Calu3 (cell line): Measurements from ENCODE around the gene ZNF532. TPM values are rescaled to one million over a fixed set of nuclear protein-coding genes. Genes with fewer than 3 reads are reported as not detected.
"Not testable (repeated sequence)": the region's sequence is repeated elsewhere in the genome, so short reads cannot be mapped to it uniquely, and the experiment has no call there.

Experiments
- BruUV-seq: library from RNA; stranded (reverse); fragments of 400-500 nt; replicated peaks from 2 replicates; lab custom pipeline; 2021; lab: Mats Ljungman, UMichigan
- CTCF ChIA-PET: fragments of 300-600 bp; sonication (Branson Sonifier 250); formaldehyde crosslinking; loops from one replicate; lab custom pipeline; 2022; ENCODE audit warnings: antibody characterized with exemption; lab: Charles Lee
- DNase-seq: peaks from one replicate; pipeline ENCODE4 v3.0.0; 2022
- H3K27ac Mint-ChIP-seq: one replicate; pipeline ENCODE4 v1.8.0; 2022; ENCODE audit warnings: mixed read lengths; ENCODE audit not compliant: unreplicated experiment
- H3K27me3 Mint-ChIP-seq: one replicate; pipeline ENCODE4 v1.8.0; 2022; ENCODE audit warnings: mixed read lengths; ENCODE audit not compliant: unreplicated experiment
- H3K36me3 Mint-ChIP-seq: one replicate; pipeline ENCODE4 v1.8.0; 2022; ENCODE audit warnings: mild to moderate bottlenecking, moderate library complexity, mixed read lengths; ENCODE audit not compliant: insufficient read depth, unreplicated experiment
- H3K4me1 Mint-ChIP-seq: one replicate; pipeline ENCODE4 v1.8.0; 2022; ENCODE audit warnings: mild to moderate bottlenecking, low read depth, mixed read lengths; ENCODE audit not compliant: unreplicated experiment
- H3K4me3 Mint-ChIP-seq: one replicate; pipeline ENCODE4 v1.8.0; 2022; ENCODE audit warnings: mild to moderate bottlenecking, low read depth, moderate library complexity, mixed read lengths; ENCODE audit not compliant: unreplicated experiment
- H3K9me3 Mint-ChIP-seq: one replicate; pipeline ENCODE4 v1.8.0; 2022; ENCODE audit warnings: low read depth, mixed read lengths; ENCODE audit not compliant: unreplicated experiment
- intact Hi-C: fragments of 100-400 bp; cut with micrococcal nuclease; formaldehyde crosslinking; loops from one replicate; pipeline ENCODE4 v1.10.0; 2022; ENCODE audit not compliant: unreplicated experiment
- total RNA-seq: library from RNA; stranded (reverse); gene quantifications from 2 replicates; pipeline ENCODE4 v1.2.3, GENCODE V29; 2022
- TF ChIP-seq, protein P1 (sequence below): fragments of 200-600 bp; IDR thresholded peaks from one replicate; pipeline ENCODE4 v1.8.0; 2022; ENCODE audit warnings: antibody characterized with exemption; ENCODE audit not compliant: unreplicated experiment

The ZNF532 gene
- total RNA-seq, 1 experiment from 2014 or later, result 150 TPM

DNA sequence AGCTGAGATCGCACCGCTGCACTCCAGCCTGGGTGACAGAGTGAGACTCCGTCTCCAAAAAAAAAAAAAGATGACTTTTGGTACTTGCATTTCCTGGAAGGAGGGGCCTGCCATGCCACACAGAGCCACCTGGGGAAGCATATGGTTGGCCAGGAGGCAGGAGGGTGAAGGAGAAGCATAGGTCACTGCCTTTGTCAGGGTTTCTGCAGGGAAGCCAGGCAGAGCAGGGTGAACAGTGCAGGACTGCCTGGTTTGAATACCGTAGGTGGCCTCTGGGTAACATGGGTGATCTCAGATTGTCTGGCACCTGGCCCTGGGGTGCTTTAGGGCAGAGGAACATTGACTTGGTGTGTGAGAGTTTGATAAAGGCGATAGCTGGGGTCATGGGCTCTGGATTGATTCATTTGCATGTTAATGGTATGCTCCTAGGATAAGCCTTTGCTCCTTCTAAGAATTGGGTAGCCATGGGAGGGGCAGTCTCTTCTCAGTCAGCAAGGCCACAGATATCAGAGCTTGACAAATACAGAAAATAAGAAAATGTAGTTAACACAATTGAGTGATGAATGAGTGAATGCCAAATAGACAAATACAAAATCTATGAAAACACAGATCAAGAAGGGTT lies 151.0 kb downstream of the ZNF532 start:
- peaks cover 10% of the 10 kb centered on the region for H3K4me1 Mint-ChIP-seq
- TF ChIP-seq, protein P1, sequence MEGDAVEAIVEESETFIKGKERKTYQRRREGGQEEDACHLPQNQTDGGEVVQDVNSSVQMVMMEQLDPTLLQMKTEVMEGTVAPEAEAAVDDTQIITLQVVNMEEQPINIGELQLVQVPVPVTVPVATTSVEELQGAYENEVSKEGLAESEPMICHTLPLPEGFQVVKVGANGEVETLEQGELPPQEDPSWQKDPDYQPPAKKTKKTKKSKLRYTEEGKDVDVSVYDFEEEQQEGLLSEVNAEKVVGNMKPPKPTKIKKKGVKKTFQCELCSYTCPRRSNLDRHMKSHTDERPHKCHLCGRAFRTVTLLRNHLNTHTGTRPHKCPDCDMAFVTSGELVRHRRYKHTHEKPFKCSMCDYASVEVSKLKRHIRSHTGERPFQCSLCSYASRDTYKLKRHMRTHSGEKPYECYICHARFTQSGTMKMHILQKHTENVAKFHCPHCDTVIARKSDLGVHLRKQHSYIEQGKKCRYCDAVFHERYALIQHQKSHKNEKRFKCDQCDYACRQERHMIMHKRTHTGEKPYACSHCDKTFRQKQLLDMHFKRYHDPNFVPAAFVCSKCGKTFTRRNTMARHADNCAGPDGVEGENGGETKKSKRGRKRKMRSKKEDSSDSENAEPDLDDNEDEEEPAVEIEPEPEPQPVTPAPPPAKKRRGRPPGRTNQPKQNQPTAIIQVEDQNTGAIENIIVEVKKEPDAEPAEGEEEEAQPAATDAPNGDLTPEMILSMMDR, result no peak
- no peak overlapping the region for H3K4me3 Mint-ChIP-seq
- peaks cover 5% of the 10 kb centered on the region for H3K9me3 Mint-ChIP-seq
- no peaks in the 10 kb centered on the region for H3K36me3 Mint-ChIP-seq
- no peaks in the 10 kb centered on the region for H3K27me3 Mint-ChIP-seq
- no TSS peak for BruUV-seq
- intact Hi-C loops, result no loop called here
- no peak overlapping the region for H3K27ac Mint-ChIP-seq
- CTCF ChIA-PET, result no interaction called here
- no peak for DNase-seq

DNA sequence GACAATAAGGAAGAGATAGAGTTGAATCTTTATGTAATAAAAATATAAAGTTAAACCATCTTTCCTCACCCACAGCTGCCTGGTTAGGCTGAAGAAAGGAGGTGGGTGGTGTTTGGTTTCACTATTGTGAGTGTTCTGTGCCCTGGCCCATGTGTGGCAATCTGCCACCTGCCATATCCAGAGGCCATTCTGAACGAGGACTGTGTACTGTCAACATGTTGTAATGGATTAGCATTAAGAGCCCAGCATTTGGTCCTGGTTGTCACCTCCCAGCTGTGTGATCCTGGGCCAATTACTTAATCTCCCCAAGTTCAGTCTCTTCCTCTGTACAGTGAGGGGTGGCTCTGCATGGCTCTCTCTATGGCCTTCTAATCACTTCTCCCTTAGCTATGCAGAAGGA lies 156.8 kb downstream of the ZNF532 start:
- H3K27me3 Mint-ChIP-seq, result no peaks in the 10 kb centered on the region
- BruUV-seq, result no TSS peak

DNA sequence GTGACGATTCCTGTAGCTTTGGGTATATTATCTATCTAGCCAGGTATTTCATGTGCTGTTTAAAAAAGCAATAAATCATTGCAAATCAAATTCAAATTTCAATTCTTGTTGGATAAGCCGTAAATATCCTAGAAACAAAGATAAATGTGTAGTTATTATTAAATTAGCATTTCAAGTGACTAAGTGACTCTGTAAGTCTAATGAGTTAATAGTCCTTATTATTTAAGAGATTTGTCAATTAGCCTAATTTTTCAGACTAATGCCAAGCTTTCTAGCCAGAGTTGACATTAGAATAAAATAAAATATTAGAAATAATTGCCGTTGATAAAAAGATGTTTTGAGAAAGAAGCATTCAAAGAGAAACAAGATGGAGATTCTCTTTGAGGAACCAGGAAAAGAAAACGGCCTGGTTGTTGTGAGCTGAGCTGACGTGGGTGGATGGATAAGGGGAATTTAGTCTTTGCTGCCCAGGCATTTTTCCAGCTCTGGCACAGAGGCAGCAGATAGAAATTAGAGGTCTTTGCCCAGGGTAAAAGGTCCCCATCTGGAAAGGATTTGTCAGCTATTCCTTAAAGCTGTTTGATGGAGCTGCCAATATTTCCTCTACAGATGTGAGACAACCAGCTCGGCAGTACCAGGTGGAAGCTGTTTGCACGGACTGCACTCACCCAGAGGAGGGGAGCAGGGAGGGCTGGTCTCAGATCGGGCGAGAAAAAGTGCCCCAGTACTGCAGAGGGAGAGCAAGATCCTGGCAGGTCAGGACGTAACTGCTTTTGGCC lies 157.7 kb downstream of the ZNF532 start:
- H3K27ac Mint-ChIP-seq, result no peak overlapping the region
- H3K9me3 Mint-ChIP-seq, result peaks cover 3% of the 10 kb centered on the region
- DNase-seq, result no peak
- TF ChIP-seq, protein P1, result no peak
- no peak overlapping the region for H3K4me3 Mint-ChIP-seq
- no peaks in the 10 kb centered on the region for H3K36me3 Mint-ChIP-seq
- CTCF ChIA-PET, result interaction anchor here (0.7 kb wide), 1 partner anchor 23 kb away, joined by 4 read pairs; no protein-coding TSS in a partner anchor
- no peaks in the 10 kb centered on the region for H3K4me1 Mint-ChIP-seq
- no peaks in the 10 kb centered on the region for H3K27me3 Mint-ChIP-seq
- intact Hi-C loops, result no loop called here
- BruUV-seq, result no TSS peak

More for the DNA sequence above, 156.8 kb downstream of the ZNF532 start:
- no peaks in the 10 kb centered on the region for H3K36me3 Mint-ChIP-seq
- TF ChIP-seq, protein P1, result no peak
- H3K9me3 Mint-ChIP-seq, result peaks cover 5% of the 10 kb centered on the region
- CTCF ChIA-PET, result no interaction called here
- H3K27ac Mint-ChIP-seq, result no peak overlapping the region
- no peaks in the 10 kb centered on the region for H3K4me1 Mint-ChIP-seq
- no peak overlapping the region for H3K4me3 Mint-ChIP-seq
- DNase-seq, result no peak
- intact Hi-C loops, result no loop called here

DNA sequence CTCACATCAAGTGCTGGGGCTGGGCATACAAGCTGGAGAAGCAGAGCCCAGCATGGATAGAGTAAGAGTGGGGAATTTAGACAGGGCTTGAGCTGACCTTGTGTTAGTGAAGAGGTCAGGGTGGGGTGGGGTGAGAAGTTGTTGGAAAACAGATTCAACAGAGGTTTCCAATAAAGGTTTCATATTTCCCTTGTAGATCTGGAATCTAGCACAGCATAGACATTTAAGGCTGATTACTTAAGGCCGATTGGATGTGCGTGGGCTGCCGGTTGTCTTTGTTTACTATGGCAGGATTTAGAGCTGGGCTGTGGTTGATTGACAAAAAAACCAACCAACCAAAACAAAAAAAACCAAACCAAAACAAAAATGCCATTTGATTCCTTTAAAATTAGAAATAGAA lies 160.2 kb downstream of the ZNF532 start:
- TF ChIP-seq, protein P1, result no peak
- H3K36me3 Mint-ChIP-seq, result no peaks in the 10 kb centered on the region
- intact Hi-C loops, result no loop called here
- CTCF ChIA-PET, result no interaction called here
- H3K27ac Mint-ChIP-seq, result no peak overlapping the region
- no peaks in the 10 kb centered on the region for H3K4me1 Mint-ChIP-seq
- H3K9me3 Mint-ChIP-seq, result no peaks in the 10 kb centered on the region
- H3K27me3 Mint-ChIP-seq, result no peaks in the 10 kb centered on the region
- no TSS peak for BruUV-seq
- no peak overlapping the region for H3K4me3 Mint-ChIP-seq
- DNase-seq, result no peak

DNA sequence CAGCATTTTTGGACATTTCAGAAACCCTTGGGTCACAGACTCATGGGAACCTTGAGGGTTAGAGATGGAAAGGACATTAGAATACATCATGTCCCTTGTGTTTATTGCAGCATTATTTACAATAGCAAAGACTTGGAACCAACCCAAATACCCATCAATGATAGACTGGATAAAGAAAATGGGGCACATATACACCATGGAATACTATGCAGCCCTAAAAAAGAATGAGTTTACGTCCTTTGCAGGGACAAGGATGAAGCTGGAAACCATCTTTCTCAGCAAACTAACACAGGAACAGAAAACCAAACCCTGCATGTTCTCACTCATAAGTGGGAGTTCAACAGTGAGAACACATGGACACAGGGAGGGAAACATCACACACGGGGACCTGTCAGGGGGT lies 160.9 kb downstream of the ZNF532 start:
- intact Hi-C loops, H3K27ac Mint-ChIP-seq, H3K36me3 Mint-ChIP-seq, H3K4me1 Mint-ChIP-seq, H3K4me3 Mint-ChIP-seq, H3K27me3 Mint-ChIP-seq, H3K9me3 Mint-ChIP-seq, BruUV-seq, DNase-seq, CTCF ChIA-PET: not testable (repeated sequence)
